Nucleus accumbens (tissue), 56 donors: ENCODE data around the gene SCAMP4.

Experiments used
- DNase-seq, 56 donors: peaks; one replicate each; lab custom pipeline; 2025; lab: John Stamatoyannopoulos, UW

Gene SCAMP4

DNA sequence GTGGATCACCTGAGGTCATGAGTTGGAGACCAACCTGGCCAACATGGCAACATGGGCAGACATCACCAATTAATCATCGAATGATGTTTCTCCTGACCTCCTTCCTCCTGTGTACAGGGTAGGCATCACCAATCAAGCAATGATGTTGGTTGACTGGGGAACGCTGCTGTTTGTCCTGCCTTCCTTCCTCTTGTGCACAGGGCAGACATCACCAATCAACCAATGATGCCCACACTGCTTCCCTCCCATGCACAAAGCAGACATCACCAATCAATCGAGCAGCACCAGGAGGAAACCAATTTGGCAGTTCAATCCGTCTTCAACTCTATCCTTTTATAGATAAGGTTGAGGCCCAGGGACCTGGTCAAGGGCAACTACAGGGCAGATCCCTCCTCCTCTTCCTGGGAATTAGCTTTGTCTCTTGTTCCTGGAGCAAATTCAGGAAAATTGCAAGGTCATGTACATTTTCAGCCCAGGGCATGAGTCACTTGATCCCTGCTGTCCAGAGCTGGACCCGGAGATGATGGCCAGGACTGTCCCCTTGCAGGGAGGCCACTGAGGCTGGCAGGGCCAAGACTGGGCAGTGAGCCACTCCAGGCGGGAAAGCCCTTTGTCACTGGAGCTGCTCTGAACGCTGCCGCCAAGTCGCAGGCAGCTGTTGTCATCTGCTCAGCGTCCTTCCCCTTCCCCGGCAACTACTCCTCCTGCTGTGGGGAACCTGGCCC is 30.4 kb downstream of the SCAMP4 start:
- DNase-seq: peak in 32 of 56 donors; percentile 5 to 74 (median 32)

DNA sequence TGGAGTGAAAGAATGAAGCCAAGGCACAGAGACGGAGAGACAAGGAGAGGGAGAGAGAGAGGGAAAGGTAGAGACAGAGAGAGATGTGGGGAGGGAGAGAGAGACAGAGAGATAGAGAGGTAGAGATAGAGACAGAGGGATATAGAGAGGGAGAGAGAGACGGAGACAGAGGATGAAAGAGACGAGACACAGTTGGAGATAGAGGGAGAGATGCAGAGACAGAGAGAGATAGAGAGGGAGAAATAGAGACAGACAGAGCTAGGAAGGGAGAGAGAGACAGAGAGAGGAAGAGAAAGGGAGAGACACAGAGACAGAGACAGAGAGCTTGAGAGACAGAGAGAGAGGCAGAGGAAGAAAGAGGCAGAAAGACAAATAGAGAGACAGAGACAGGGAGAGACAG is 31.2 kb downstream of the SCAMP4 start:
- no peak for DNase-seq

DNA sequence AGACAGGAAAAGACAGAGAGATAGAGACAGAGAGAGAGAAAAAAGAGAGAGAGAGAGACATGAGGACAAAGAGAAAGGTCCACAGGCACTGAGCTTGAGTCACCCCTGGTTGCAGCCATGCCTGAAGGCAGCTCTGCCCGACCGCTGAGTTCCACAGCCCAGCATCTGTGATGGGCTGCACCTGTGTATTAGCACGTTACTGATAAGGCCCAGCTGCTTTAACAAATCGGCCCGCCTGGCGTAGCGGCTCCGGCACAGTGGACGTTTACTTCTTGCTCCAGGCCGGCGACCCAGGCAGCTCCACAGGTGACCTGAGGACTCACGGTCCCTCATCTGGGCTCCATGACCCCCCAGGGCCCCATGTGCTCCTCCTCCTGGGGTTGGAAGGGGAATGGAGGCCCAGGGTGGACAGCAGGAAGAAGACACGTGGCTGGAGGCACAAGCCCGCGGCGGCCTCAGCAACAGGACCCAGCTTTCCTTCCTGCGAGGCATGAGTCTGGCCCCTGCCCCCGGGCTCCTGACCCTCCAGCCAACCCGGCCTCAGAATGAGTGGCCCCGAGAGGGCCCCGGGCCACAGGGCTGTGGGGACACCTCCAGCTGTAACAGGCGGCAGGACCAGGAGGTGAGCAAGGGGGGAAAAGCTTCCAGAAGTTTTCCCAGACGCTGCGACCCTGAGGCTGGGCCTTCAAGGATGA is 31.9 kb downstream of the SCAMP4 start:
- no peak for DNase-seq

DNA sequence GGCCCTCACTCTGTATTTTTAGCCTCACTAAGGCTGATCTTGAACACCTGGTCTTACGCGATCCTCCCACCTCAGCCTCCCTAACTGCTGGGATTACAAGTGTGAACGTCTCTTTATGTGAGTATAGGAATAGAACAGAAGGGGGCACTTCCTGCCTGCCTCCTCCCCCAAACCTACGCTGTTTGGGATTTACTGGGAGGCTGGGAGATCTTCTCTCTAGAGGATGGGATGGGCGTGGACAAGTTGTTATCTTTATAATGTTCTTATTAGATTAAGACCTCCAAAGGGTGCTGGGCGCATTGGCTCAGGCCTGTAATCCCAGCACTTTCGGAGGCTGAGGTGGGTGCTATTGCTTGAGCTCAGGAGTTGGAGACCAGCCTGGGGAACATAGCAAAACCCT is 32.9 kb downstream of the SCAMP4 start:
- DNase-seq: no peak

DNA sequence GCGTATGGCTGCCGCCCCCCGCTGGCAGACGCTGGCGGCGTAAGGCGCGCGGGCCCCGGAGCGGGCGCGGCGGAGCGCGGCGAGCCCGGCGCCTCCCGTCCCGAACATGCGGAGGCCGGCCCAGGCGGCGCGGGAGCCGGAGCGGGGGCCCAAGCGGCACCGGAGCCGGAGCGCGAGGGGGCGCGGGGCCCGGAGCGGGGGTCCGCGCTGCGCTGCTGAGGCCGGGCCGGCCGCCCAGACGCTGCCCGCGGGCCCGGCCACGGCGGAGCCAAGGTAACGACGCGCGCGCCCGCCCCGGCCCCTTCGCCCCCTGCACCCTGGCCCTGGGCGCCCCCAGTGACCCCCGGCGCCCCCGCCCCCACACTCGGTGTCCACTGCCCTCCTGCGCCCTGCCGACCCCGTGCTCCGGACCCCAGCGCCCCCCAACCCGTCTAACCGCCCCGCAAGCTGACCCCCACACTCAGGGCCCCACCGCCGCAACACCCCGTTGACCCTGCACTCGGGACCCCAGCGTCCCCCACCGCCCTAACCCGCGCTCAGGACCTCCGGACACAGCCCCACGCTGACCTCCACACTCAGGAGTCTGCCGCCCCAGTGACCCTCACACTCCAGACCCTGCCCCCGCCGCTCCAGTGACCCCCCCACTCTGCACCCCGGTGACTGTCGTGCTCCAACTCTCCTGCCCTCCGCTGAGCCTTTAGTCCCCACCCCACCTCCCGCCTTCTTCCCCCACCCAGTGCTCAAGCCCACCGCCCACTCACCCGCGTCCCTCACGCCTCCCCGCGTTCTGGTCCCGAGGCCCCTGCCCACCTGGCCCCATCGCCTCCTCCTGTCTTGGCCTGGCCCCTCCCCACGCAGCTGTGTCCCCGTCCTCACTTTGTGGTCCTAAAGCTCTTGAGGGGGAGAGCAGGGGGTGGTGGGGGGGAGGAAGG is 36.2 kb downstream of the SCAMP4 start, which contains the start of gene CSNK1G2:
TSS of gene CSNK1G2 (plus strand) at position 27 of the 932 bp plus-strand sequence. CDS start 28,601 bp downstream, outside the sequence.
- DNase-seq: peak in 4 of 56 donors; percentile 27 to 65 (median 50)

DNA sequence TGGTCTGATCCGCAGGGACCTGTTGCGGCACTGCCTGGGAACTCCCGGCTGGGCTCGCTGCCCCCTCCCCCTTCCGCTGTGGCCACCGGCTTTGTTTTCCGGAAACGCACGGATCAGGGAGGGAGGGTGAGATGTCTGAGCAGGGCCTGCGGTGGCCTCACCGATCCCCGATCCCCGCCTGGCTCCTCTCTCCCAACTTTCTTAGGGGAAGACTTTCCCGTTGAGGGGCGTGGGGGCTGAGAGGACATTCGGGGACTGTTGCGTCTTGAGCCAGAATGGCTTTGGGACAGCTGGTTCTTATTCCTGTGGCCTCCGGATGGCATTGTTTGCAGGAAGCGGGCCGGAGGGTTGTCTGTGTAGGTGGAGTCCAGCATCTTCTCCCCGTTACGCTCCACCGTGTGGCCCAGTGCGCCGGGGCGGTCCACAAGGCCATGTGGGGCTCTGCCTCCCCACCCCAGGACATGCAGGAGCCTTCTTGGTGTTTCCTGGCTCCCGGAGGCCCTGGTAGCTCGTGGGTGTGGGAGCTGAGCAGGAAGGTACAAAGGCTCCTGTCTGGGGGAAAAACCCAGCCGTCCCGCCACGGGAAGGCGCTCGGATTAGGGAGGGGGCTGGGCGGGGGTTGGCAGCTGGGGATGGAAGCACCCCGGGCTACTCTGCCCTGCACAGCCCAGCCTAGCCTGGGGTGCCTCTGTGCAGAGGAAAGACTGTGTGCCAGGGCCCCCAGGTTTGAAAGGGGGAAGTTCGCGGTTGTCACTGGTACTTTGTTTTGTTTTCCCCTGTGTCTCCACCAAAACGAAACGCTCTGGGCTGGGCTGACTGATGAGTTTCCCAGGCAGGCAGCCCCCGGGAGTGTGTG is 37.1 kb downstream of the SCAMP4 start:
- peak in 35 of 56 donors; percentile 13 to 65 (median 33) for DNase-seq

DNA sequence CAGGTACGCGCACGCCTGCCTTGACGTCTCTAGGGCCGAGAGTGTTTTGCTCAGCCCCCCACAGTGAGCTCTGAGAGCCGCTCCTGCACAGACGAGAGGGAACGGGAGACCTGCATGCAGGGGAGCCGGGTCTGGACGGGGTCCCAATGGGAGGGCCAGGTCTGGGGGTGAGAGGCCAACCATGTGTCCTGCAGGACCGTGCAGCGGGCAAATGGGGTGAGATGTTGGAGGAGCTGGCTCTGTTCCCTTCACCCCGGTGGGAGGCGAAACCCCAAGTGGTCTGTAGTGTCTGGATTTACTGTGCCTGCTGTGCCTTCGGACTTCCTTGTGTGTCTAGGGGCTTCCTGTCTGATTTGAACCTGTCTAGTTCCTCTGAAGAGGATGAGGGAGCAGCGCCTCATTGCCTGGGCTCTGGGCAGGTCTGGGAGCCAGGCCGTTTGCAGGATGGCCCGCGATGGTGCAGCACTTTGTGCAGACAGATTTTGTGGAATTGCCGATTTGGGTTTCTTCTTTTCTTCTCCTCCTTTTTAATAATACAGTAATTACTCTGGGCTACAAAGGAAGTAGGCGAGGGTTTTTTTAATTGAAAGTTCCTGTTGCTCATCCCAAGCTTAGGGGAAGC is 37.8 kb downstream of the SCAMP4 start:
- peak in 1 of 56 donors; percentile 19 for DNase-seq

DNA sequence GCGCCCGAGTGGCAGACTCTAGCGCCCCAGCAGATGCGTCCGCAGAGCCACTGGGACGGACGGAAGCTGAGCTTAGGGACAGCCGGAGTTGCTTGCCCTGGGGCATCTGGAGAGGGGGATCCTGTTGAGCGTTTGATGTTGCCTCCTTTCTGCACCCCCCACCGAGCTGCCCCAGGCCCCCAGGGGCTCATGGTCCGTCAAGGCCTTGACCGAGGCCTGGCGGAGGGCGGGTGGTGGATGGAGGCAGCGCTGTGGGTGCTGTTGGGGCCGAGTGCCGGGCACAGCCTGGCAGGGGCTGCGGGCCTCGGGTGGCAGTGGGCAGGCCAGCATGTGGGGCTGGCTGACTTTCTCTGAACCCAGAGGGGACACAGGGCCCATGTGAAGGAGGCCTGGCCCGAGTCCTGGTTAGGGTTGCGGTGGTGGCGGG is 38.5 kb downstream of the SCAMP4 start:
- DNase-seq: no peak

DNA sequence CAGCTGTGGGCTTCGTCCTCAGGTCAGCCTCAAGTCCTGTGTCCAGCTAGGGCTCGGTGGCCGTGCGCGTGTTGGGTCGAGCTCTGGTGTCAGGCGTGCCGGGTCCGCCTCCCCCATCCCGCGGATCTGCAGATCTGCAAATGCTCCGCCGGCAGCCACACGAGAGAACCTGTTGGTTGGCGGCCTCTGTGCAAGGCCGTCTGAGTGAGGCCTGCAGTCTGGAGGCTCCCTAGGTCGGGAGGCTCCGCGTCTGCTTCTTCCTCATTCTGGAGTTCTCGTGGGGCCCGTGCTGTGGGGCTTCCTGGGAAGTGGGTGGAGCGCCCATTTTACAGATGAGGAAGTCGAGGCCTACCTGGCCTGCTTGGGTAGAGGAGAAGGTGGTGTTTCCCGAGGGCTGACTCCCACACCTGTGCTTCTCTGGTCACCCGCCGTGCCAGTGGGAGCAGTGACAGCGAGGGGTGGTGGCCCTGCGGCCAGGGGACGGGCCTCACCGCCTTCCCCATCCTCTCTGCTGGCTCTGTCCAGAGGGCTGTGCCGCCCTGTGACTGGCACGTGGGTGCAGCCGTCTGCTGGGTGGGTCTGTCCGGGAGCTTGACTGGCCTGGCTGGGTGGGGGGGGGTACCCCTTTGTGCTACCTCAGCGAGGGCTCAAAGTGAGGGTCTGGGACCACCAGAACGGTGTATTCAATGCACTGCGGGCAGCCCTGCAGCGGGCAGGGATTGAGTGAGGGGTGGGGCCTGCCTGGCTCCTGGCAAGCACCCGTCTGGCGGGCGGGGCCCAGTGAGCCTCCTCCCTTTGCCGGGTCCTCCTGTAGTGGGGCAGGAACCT is 39.1 kb downstream of the SCAMP4 start:
- DNase-seq: no peak

DNA sequence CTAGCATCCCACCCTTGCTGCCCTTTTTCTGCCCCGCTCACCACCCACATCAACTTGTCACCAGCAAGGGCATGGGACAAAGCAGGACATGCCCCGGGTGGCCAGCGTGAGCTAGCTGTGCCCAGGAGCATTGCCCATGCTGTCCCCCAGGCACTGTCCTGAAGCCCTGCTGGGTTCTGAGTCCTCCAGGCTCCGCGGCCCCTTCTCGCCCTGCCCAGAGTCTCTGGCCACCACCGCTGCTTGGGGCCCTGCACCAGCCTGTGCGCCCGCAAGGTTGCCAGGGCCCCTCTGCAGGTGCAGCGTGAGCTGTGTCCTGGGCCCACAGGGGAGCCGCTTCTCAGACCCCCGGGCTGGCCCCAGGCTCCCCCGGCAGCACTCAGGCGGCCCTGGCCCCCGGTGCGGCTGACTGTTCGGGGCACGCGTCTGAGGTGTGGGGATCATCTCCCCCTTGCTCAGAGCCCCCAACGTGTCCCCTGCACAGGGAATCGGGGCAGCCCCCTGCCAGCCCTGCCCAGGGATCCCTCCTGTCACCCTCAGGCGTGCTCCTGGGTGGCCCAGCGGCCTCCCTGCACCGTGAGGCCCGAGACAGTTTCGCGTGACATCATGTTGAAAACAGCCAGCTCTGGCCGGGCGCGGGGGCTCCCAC is 39.8 kb downstream of the SCAMP4 start:
- DNase-seq: no peak

DNA sequence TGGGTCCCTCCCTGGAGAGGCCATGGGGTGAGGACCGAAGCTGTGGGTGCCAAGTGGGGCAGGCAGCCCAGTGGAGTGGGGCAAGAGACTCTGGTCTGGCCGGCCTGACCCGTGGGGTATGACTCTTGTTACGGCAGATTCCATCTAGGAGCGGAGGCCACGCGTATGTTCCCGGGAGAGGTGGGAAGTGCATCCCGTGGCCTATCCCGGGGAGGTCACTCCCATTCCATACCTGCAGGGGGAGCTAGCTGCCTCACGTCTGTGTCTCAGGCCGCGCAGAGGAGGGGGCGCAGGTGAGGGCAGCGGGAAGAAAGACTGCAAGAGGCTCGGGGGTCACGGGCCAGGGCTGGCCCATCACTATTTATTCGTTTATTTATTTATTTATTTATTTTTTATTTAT is 40.7 kb downstream of the SCAMP4 start:
- peak in 5 of 56 donors; percentile 3 to 19 (median 15) for DNase-seq

DNA sequence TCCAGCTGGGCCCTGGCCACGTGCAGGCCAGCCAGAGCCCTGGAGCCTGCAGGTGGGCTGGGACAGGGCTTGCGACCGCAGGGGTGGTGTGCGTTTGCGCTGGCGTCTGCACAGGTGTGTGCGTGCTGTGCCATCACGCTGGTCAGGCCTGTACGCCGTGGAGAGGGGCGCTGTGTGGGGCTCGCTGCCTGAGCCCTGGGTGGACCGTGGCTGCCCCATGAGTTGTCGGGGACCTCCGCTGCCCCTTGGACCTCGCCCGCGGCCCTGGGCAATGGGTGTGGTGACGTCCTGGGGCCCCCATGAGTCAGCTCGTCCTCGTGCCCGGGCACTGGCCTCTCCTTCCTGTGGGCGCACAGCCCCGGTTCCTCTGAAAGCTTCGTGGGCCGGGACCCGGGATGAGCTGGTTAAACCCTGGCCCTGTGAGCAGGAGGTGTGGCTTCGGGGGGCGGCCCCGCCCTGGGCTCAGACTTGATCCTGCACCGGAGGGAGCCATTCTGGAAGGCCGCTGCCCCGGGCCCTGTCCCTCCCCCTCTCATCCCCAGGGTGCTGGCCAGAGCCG is 42.5 kb downstream of the SCAMP4 start:
- no peak for DNase-seq

DNA sequence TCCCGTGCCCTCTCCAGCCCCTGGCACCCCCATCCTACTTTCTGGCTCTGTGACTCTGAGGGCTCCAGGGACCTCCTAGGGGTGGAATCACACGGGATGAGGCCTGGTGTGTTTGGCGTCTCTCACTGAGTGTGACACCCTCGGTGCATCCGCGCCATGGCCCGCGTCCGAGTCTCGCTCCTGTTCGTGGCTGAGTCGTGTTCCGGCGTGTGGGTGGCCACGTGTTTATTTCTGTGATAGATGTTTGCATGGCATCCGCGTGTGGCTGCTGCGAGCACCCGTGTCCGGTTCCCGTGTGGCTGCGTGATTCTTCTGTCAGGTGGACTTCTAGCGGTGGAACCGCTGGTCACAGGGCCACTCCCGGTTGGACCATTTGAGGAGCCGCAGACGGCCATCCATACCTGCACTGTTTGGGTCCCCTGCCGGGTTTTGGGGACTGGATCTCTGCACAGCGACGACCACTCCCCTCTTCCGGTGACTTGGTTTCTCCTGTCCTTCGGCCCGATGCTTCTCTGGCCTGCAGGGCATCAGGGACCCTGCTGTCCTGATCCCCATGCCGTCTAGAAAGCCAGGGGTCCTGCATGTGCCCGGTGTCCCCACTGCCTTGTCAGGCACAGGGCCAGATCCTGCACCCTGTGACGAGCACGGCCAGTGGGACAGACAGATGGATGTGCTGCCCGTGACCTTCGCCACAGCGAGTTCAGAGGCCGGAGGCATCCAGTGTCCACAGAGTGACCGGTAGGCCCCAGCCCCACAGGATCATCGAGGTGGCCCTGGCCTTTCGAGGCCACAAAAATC is 44.3 kb downstream of the SCAMP4 start:
- no peak for DNase-seq

DNA sequence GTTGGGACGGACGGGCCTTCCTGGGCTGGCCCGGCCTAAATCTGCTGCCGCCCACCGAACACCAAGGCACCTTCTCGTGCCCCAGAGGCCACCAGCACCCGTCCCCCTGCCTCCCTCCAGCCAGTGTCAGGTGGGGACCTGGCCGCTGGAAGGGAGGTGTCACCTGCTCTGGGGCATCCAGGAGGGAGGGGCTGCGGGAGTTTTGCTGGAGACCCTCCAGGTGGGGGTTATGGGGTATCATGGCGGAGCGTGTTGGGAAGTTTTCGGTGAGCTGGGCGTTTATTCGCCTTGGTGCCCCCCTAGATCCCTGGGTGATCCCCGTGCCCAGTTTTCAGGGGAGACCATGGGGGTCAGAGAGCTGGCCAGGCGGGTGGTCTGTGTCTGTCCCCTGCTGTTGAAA is 45.4 kb downstream of the SCAMP4 start:
- DNase-seq: no peak

DNA sequence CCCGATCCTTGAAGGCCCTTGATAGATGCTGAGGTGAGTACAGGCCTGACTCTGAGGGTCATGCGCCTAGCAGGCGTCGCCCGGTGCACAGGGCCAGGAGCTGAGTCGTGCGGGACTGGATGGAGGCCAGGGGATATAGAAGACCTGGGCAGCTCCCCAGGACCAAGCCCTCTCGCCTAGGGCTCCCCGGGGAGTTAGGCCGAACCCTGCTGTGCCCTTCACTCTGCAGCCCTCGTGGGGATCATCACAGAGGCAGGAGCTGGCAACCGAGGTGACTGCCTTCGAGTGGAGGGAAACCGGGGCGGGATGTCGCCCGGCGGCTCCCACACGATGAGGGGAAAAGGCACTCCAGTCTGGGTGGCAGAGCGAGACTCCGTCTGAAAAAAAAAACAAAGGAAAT is 47.4 kb downstream of the SCAMP4 start:
- no peak for DNase-seq

DNA sequence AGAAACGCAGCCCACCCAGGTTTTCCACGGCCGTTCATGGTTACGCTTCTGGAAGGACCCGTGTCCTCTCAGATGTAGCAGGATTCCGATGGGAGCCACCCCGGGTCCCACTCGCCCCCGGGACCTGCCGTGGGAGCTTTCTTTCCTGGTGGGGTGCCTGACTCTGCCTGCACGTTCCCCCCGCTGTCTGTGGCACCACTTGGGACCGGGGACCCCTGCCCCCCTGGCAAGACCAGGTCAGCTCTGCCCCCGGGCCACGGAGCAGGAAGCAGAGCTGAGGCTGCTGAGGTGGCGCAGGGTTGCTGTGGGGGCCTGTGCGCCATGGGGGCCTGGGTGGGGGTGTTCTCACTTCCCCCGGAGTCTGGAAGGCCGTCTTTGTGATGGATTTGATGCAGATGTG is 47.8 kb downstream of the SCAMP4 start:
- DNase-seq: no peak
